Hepatocyte (in vitro differentiated cells): ENCODE data around the gene COQ10B. TPM values are rescaled to one million over a fixed set of nuclear protein-coding genes. Genes with fewer than 3 reads are reported as not detected.

ENCODE experiments used
- DNase-seq: peaks from one replicate; pipeline ENCODE4 v3.0.0-alpha.2; 2016; ENCODE audit warnings: low spot score
- H2AFZ ChIP-seq: fragments of 200-600 bp; sonication (generic); 2 replicates; pipeline ENCODE4 v1.6.0; 2016; ENCODE audit warnings: antibody characterized with exemption, mild to moderate bottlenecking
- H3K27ac ChIP-seq: fragments of 200-600 bp; sonication (generic); 2 replicates; pipeline ENCODE4 v1.5.1; 2016; ENCODE audit warnings: mild to moderate bottlenecking
- H3K27me3 ChIP-seq: fragments of 200-600 bp; sonication (generic); 2 replicates; pipeline ENCODE4 v1.6.1; 2016
- H3K36me3 ChIP-seq: fragments of 200-600 bp; sonication (generic); replicated peaks from 2 replicates; pipeline ENCODE4 v1.5.1; 2016; ENCODE audit warnings: low read depth; ENCODE audit not compliant: insufficient read depth
- H3K4me1 ChIP-seq: fragments of 200-600 bp; sonication (generic); 2 replicates; pipeline ENCODE4 v1.5.1; 2016; ENCODE audit warnings: mild to moderate bottlenecking, moderate library complexity; ENCODE audit not compliant: insufficient read depth
- H3K4me2 ChIP-seq: fragments of 200-600 bp; sonication (generic); 2 replicates; pipeline ENCODE4 v1.6.0; 2016
- H3K4me3 ChIP-seq: fragments of 200-600 bp; sonication (generic); 2 replicates; pipeline ENCODE4 v1.5.1; 2016; ENCODE audit warnings: mild to moderate bottlenecking
- H3K79me2 ChIP-seq: fragments of 200-600 bp; sonication (generic); 2 replicates; pipeline ENCODE4 v1.6.0; 2017; ENCODE audit warnings: mild to moderate bottlenecking
- H3K9me2 ChIP-seq: fragments of 200-600 bp; sonication (generic); replicated peaks from 2 replicates; pipeline ENCODE4 v1.6.0; 2017; ENCODE audit warnings: mild to moderate bottlenecking; ENCODE audit not compliant: insufficient read depth
- H3K9me3 ChIP-seq: fragments of 200-600 bp; sonication (generic); 2 replicates; pipeline ENCODE4 v1.5.1; 2016; ENCODE audit warnings: low read depth, mild to moderate bottlenecking
- H4K20me1 ChIP-seq: fragments of 200-600 bp; sonication (generic); 2 replicates; pipeline ENCODE4 v1.6.0; 2016; ENCODE audit warnings: mild to moderate bottlenecking; ENCODE audit not compliant: insufficient read depth, poor library complexity, severe bottlenecking
- EZH2 ChIP-seq: fragments of 200-600 bp; sonication (generic); IDR thresholded peaks from 2 replicates; pipeline ENCODE4 v1.6.1; 2016; ENCODE audit warnings: antibody characterized with exemption, mild to moderate bottlenecking, borderline replicate concordance
- EZH2phosphoT487 ChIP-seq: fragments of 200-600 bp; sonication (generic); IDR thresholded peaks from one replicate; pipeline ENCODE4 v1.6.1; 2018; ENCODE audit warnings: antibody characterized with exemption, mild to moderate bottlenecking, low read depth, moderate library complexity; ENCODE audit not compliant: unreplicated experiment, severe bottlenecking
- WGBS: methylation state at CpG from one replicate; pipeline ENCODE4 v1.1.6; 2016; ENCODE audit warnings: low lambda C conversion rate; ENCODE audit errors: missing lambda C conversion rate; 5-methylcytosine and 5-hydroxymethylcytosine counted together
- polyA plus RNA-seq: library from polyadenylated mRNA; unstranded; fragments of >200 nt; fragmentation: Nextera tagmentation; extraction: Ambion mirVana; gene quantifications from 2 replicates; pipeline ENCODE4 v1.2.1, GENCODE V29; 2016
- total RNA-seq: library from RNA; depleted of rRNA; stranded (reverse); fragments of >200 nt; gene quantifications from 2 replicates; pipeline ENCODE4 v1.2.3, GENCODE V29; 2014
- TF ChIP-seq, protein P1 (sequence below): fragments of 200-600 bp; sonication (generic); IDR thresholded peaks from 2 replicates; pipeline ENCODE4 v1.5.1; 2016; ENCODE audit warnings: antibody characterized with exemption, mild to moderate bottlenecking; ENCODE audit not compliant: poor library complexity

COQ10B gene
- total and polyA plus RNA-seq, 2 experiments from 2014 or later = 40.7 to 44.4 TPM

DNA sequence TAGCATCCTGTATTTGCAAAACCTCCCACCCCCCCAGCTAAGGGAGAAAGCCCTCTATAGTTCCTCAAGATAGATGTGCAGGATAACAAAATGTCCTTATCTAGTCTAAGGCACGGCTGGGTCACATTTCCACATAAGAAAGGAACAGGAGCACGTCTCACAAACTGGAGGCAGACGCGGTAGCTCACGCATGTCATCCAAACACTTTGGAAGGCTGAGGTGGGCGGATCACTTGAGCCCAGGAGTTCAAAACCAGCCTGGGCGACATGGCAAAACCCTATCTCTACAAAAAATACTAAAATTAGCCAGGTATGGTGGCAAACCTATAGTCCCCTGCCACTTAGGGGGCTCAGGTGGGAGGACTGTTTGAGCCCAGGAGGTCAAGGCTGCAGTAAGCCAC is 27.8 kb upstream of the COQ10B start:
- peaks cover 100% of the 10 kb centered on the region for H4K20me1 ChIP-seq
- no peaks in the 10 kb centered on the region for H3K27me3 ChIP-seq
- no peak overlapping the region for H3K4me2 ChIP-seq
- no peak for DNase-seq
- peaks cover 100% of the 10 kb centered on the region for H3K79me2 ChIP-seq
- H3K9me3 ChIP-seq = no peaks in the 10 kb centered on the region
- WGBS = 77% methylated on average over 7 of the region's 7 CpGs
- no peak overlapping the region for H3K27ac ChIP-seq
- no peak overlapping the region for H2AFZ ChIP-seq
- no peaks in the 10 kb centered on the region for H3K36me3 ChIP-seq
- peaks cover 13% of the 10 kb centered on the region for H3K4me1 ChIP-seq
- H3K9me2 ChIP-seq = no peaks in the 10 kb centered on the region
- TF ChIP-seq EZH2phosphoT487 (no peak), EZH2 (no peak)
- TF ChIP-seq, protein P1, sequence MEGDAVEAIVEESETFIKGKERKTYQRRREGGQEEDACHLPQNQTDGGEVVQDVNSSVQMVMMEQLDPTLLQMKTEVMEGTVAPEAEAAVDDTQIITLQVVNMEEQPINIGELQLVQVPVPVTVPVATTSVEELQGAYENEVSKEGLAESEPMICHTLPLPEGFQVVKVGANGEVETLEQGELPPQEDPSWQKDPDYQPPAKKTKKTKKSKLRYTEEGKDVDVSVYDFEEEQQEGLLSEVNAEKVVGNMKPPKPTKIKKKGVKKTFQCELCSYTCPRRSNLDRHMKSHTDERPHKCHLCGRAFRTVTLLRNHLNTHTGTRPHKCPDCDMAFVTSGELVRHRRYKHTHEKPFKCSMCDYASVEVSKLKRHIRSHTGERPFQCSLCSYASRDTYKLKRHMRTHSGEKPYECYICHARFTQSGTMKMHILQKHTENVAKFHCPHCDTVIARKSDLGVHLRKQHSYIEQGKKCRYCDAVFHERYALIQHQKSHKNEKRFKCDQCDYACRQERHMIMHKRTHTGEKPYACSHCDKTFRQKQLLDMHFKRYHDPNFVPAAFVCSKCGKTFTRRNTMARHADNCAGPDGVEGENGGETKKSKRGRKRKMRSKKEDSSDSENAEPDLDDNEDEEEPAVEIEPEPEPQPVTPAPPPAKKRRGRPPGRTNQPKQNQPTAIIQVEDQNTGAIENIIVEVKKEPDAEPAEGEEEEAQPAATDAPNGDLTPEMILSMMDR = no peak
- no peak overlapping the region for H3K4me3 ChIP-seq

DNA sequence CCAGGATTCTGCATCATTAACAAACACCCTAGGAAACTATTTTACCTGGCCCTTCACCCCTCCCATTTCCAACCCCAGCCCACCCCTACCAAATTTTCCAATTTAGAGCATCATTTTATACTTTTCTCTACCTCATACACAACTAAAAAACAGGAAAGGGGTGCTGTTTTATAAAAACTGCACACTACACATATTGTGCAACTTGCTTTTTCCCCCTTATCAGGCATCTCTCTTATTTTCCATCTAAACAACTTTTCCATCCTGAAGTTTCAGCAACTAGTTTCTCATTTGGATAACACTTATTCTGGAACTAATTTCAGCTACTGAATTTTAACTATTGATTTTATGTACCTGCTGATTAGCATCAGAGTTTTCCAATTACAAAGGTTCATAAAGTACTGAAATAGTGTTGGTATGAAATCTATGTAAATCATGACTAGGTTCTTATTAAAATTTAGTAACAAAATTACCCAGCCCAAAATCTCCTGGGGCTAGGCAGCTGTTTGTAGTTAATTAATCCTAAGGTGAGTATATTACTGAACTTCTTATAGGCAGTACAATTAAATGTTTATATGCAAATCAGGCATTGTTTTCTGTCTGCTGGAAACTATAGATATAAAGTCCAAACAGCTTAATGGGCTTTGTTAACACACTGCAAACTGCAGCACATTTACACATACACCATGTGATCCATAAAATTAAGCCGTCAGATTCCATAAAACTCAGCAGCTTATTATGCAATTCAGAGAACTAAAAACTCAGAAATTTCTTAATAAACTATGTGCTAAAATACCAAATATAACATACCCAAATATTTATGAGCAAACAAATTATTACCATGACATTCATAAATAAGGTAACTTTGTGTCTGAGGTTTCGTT is 26.4 kb upstream of the COQ10B start:
- H3K4me2 ChIP-seq = peak overlapping the region; percentile 1
- DNase-seq = no peak
- TF ChIP-seq EZH2phosphoT487 = no peak
- TF ChIP-seq, protein P1 = no peak
- TF ChIP-seq EZH2 = no peak
- no peak overlapping the region for H2AFZ ChIP-seq
- H3K79me2 ChIP-seq = peaks cover 100% of the 10 kb centered on the region
- WGBS = 75% methylated on average over 2 of the region's 2 CpGs
- H4K20me1 ChIP-seq = peaks cover 100% of the 10 kb centered on the region
- H3K27ac ChIP-seq = no peak overlapping the region
- H3K9me3 ChIP-seq = no peaks in the 10 kb centered on the region
- H3K36me3 ChIP-seq = no peaks in the 10 kb centered on the region
- no peaks in the 10 kb centered on the region for H3K9me2 ChIP-seq
- H3K4me1 ChIP-seq = peaks cover 16% of the 10 kb centered on the region
- H3K27me3 ChIP-seq = no peaks in the 10 kb centered on the region
- H3K4me3 ChIP-seq = no peak overlapping the region

DNA sequence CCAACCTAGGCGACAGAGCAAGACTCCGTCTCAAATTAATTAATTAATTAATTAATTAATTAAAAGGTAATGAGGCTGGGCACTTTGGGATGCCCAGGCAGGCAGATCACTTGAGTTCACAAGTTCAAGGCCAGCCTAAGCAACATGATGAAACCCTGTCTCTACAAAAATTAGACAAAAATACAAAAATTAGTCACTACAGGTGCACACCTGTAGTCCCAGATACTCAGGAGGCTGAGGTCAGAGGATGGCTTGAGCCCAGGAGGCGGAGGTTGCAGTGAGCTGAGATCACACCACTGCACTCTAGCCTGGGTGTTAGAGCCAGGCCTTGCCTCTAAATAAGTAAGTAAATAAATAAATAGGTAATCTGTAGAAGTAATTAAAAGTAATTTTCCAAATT is 25.4 kb upstream of the COQ10B start:
- H3K4me2 ChIP-seq = no peak overlapping the region
- H3K4me3 ChIP-seq = no peak overlapping the region
- TF ChIP-seq, protein P1 = no peak
- no peak for TF ChIP-seq EZH2
- TF ChIP-seq EZH2phosphoT487 = no peak
- peaks cover 27% of the 10 kb centered on the region for H3K4me1 ChIP-seq
- peaks cover 100% of the 10 kb centered on the region for H3K79me2 ChIP-seq
- DNase-seq = no peak
- H2AFZ ChIP-seq = no peak overlapping the region
- WGBS = 97% methylated on average over 3 of the region's 3 CpGs
- no peaks in the 10 kb centered on the region for H3K27me3 ChIP-seq
- no peak overlapping the region for H3K27ac ChIP-seq
- no peaks in the 10 kb centered on the region for H3K9me3 ChIP-seq
- no peaks in the 10 kb centered on the region for H3K36me3 ChIP-seq
- no peaks in the 10 kb centered on the region for H3K9me2 ChIP-seq
- H4K20me1 ChIP-seq = peaks cover 100% of the 10 kb centered on the region
